Mesothelial cell of epicardium (in vitro differentiated cells): ENCODE results near the gene RBM38. TPM values are rescaled to one million over a fixed set of nuclear protein-coding genes. Genes with fewer than 3 reads are reported as not detected.

Experiments
- DNase-seq, 2 experiments: peaks; one replicate each; pipeline ENCODE4 v3.0.0; 2021; ENCODE audit warnings: low spot score in 2 of 2; ENCODE audit not compliant: unreplicated experiment in 2 of 2
- H3K27ac Mint-ChIP-seq: 2 replicates; pipeline ENCODE4 v1.8.0; 2021; ENCODE audit warnings: mixed read lengths
- H3K27me3 Mint-ChIP-seq: 2 replicates; pipeline ENCODE4 v1.8.0; 2021; ENCODE audit warnings: low read depth, mixed read lengths
- H3K36me3 Mint-ChIP-seq: 2 replicates; pipeline ENCODE4 v1.8.0; 2021; ENCODE audit warnings: mixed read lengths
- H3K4me1 Mint-ChIP-seq: 2 replicates; pipeline ENCODE4 v1.8.0; 2021; ENCODE audit warnings: mixed read lengths
- H3K4me3 Mint-ChIP-seq: 2 replicates; pipeline ENCODE4 v1.8.0; 2021; ENCODE audit warnings: mild to moderate bottlenecking, moderate library complexity, mixed read lengths
- H3K9me3 Mint-ChIP-seq: 2 replicates; pipeline ENCODE4 v1.8.0; 2021; ENCODE audit warnings: mixed read lengths
- total RNA-seq: library from RNA; stranded (reverse); gene quantifications from 3 replicates; pipeline ENCODE4 v1.2.1, GENCODE V29; 2021
- TF ChIP-seq, protein P1 (sequence below): fragments of 200-600 bp; sonication (generic); IDR thresholded peaks from one replicate; pipeline ENCODE4 v1.5.0; 2021; ENCODE audit warnings: antibody characterized with exemption; ENCODE audit not compliant: unreplicated experiment

Gene RBM38
- total RNA-seq, 1 donor from 2014 or later: 25.6 TPM

DNA sequence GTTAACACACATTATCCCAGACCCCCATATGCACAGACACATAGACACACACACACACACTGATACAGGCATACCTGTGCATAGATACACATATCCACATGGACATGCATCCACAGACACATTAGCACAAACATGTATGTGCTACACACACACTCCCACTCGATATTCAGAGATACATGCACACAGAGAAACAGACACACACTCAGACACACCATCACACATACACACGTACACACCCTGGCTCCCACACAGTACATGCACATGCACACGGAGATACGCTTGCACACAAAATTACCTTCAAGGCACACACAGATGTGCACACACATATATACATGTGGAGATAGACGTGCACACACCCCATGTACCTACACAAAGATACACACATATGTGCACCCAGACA is 19.7 kb downstream of the RBM38 start:
- peaks cover 7% of the 10 kb centered on the region for H3K36me3 Mint-ChIP-seq
- H3K27me3 Mint-ChIP-seq: no peaks in the 10 kb centered on the region
- no peak overlapping the region for H3K4me3 Mint-ChIP-seq
- no peaks in the 10 kb centered on the region for H3K9me3 Mint-ChIP-seq
- TF ChIP-seq, protein P1, sequence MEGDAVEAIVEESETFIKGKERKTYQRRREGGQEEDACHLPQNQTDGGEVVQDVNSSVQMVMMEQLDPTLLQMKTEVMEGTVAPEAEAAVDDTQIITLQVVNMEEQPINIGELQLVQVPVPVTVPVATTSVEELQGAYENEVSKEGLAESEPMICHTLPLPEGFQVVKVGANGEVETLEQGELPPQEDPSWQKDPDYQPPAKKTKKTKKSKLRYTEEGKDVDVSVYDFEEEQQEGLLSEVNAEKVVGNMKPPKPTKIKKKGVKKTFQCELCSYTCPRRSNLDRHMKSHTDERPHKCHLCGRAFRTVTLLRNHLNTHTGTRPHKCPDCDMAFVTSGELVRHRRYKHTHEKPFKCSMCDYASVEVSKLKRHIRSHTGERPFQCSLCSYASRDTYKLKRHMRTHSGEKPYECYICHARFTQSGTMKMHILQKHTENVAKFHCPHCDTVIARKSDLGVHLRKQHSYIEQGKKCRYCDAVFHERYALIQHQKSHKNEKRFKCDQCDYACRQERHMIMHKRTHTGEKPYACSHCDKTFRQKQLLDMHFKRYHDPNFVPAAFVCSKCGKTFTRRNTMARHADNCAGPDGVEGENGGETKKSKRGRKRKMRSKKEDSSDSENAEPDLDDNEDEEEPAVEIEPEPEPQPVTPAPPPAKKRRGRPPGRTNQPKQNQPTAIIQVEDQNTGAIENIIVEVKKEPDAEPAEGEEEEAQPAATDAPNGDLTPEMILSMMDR: no peak
- no peak overlapping the region for H3K27ac Mint-ChIP-seq
- DNase-seq: no peak
- peaks cover 8% of the 10 kb centered on the region for H3K4me1 Mint-ChIP-seq

- no peak overlapping the region for H3K4me3 Mint-ChIP-seq
- no peak overlapping the region for H3K27ac Mint-ChIP-seq
- no peak for DNase-seq
- no peaks in the 10 kb centered on the region for H3K9me3 Mint-ChIP-seq
- H3K36me3 Mint-ChIP-seq: peaks cover 7% of the 10 kb centered on the region
- peaks cover 8% of the 10 kb centered on the region for H3K4me1 Mint-ChIP-seq
- H3K27me3 Mint-ChIP-seq: no peaks in the 10 kb centered on the region
- TF ChIP-seq, protein P1: no peak
Measured at GRCh38 chr20:57411406-57412283, 20.4 kb downstream of the RBM38 start.

DNA sequence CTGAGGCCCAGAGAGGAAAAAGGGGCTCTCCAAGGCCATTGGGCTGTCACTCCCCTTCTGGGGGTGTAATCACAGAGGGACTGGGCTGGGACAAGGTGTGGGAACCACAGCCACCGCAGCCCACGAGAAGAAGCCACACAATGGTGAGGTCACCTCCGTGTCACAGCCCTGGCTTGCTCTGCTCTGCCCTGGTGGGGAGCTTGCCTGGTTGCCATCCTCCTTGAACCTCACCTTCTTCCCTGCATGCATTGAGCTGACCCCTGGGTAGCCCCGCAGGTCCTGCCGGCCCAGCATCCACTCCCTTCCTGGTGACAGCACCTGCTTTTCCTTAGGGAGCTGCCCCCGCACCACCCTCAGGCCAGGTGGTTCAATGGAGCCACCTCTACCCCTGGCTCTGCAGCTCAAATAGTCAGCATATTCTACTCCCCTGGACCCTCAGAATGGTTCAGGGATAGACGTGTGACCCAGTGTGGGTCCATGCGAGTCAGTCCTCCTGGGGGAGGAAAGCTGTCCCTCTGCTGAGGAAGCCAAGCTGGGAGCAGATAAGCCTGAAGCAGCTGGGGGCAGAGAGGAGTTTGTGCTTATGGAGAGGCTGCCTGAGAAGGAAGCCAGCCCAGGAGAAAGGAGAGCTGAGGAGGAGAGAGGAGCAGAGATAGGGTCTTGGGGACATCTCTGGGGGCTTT is 21.3 kb downstream of the RBM38 start:
- no peak for DNase-seq
- H3K27ac Mint-ChIP-seq: no peak overlapping the region
- no peak overlapping the region for H3K4me3 Mint-ChIP-seq
- TF ChIP-seq, protein P1: no peak
- H3K4me1 Mint-ChIP-seq: peaks cover 8% of the 10 kb centered on the region
- H3K36me3 Mint-ChIP-seq: peaks cover 6% of the 10 kb centered on the region
- no peaks in the 10 kb centered on the region for H3K9me3 Mint-ChIP-seq
- no peaks in the 10 kb centered on the region for H3K27me3 Mint-ChIP-seq

DNA sequence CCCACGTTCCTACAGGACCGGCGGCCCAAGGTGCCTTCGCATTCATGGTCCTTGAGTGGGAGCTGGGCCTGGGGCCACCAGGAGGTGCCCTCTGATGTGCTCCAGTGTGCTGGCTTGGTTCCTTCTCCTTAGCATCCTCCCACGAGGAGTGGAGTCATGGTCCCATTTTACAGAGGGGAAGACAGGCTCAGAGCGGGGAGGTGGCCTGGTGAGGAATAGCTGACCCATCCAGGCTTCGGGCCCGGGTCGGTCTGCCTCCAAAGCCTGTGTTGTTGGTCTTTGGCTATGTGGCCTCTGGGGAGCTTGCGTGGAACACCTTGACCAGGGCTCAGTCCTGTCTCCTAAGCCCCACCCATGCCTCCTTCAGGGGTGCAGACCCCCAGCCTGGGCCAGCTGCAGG is 22.8 kb downstream of the RBM38 start:
- no peak overlapping the region for H3K27ac Mint-ChIP-seq
- no peak for DNase-seq
- no peaks in the 10 kb centered on the region for H3K36me3 Mint-ChIP-seq
- no peaks in the 10 kb centered on the region for H3K27me3 Mint-ChIP-seq
- H3K9me3 Mint-ChIP-seq: no peaks in the 10 kb centered on the region
- TF ChIP-seq, protein P1: no peak
- no peak overlapping the region for H3K4me3 Mint-ChIP-seq
- H3K4me1 Mint-ChIP-seq: peaks cover 14% of the 10 kb centered on the region

DNA sequence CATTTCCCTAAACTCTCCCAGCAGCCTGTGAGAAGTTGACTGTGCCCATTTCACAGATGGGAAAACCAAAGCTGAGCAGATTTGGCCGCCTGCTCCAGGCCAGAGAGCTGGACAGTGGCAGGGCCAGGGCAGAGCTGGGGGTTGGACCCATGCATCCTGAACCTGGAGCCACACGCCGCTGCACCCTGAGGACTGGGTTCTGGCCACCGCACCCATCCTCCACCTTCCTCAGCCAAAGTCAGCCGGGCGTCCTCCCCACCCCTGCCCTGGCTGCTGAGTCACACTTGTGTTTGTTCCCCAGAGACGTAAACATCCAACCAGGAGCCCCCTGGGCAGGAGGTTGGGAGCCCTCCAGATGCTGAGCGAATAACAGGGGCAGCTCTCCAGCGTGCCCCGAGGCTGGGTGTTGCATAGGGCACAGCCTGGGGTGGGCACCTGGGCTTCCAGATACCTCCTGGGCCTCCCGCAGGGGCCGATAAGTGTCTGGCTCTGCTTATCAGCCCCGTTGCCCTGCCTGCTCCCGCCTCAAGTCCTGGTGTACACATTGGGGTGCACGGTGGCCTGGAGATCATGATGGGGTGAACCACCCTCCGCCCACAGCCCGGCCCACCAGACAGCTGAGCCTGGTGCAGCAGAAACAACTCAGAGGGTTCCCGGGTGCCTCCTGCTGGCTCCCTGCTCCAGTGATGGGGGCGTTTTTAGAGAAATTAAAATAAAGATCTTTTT is 23.8 kb downstream of the RBM38 start:
- Mint-ChIP-seq H3K27me3 (no peaks in the 10 kb centered on the region), H3K36me3 (no peaks in the 10 kb centered on the region), H3K4me3 (no peak overlapping the region), H3K9me3 (no peaks in the 10 kb centered on the region), H3K27ac (no peak overlapping the region), H3K4me1 (peaks cover 8% of the 10 kb centered on the region)
- TF ChIP-seq, protein P1: no peak
- DNase-seq: no peak
